MM.1S (cell line): Measurements from ENCODE around the gene PIK3C2G.

Experiments used
- EZH2 ChIP-seq: fragments of 300-600 bp; sonication (generic); optimal IDR thresholded peaks from 2 replicates; pipeline ENCODE3; 2017; ENCODE audit warnings: low read depth, mild to moderate bottlenecking, antibody characterized with exemption, low read length, mixed read lengths
- EZH2phosphoT487 ChIP-seq: fragments of 300-600 bp; sonication (generic); IDR thresholded peaks from 2 replicates; pipeline ENCODE4 v1.6.1; 2018; ENCODE audit warnings: antibody characterized with exemption, low read length
- TF ChIP-seq, protein P1 (sequence below): fragments of 300-600 bp; sonication (generic); IDR thresholded peaks from 2 replicates; pipeline ENCODE4 v1.5.1; 2016; ENCODE audit warnings: antibody characterized with exemption, low read length, mixed read lengths

DNA sequence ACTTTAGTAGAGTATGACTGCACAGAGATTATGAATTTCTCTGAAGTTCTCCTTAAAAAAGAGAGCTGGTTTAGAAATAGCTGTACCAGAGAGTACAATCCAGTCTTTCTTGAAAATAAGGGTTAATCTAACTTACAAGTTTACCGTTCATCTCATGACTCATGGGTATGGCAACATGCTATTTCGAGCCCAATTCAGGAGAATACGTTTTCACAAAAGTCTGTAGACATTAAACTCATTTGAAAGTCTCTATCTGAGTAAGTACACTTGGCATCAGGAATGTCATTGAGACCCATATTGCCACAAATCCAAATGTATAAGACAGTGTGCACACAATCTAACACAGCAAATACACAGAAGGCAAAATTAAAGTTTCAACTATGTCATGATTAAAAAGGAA is 160.5 kb downstream of the PIK3C2G start:
- TF ChIP-seq, protein P1, sequence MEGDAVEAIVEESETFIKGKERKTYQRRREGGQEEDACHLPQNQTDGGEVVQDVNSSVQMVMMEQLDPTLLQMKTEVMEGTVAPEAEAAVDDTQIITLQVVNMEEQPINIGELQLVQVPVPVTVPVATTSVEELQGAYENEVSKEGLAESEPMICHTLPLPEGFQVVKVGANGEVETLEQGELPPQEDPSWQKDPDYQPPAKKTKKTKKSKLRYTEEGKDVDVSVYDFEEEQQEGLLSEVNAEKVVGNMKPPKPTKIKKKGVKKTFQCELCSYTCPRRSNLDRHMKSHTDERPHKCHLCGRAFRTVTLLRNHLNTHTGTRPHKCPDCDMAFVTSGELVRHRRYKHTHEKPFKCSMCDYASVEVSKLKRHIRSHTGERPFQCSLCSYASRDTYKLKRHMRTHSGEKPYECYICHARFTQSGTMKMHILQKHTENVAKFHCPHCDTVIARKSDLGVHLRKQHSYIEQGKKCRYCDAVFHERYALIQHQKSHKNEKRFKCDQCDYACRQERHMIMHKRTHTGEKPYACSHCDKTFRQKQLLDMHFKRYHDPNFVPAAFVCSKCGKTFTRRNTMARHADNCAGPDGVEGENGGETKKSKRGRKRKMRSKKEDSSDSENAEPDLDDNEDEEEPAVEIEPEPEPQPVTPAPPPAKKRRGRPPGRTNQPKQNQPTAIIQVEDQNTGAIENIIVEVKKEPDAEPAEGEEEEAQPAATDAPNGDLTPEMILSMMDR, result no peak
- TF ChIP-seq EZH2 (no peak), EZH2phosphoT487 (no peak)
